GM11168 (cell line): ENCODE measurements around the gene NKX2-2.
"Not testable (repeated sequence)": the region's sequence is repeated elsewhere in the genome, so short reads cannot be mapped to it uniquely, and the experiment has no call there.

Experiments
- in situ Hi-C: fragments of 300-500 bp; cut with MboI; formaldehyde crosslinking; loops from one replicate; pipeline ENCODE4 v1.12.0; 2022; ENCODE audit warnings: low sequenced_read_pairs; ENCODE audit not compliant: unreplicated experiment

NKX2-2 gene

DNA sequence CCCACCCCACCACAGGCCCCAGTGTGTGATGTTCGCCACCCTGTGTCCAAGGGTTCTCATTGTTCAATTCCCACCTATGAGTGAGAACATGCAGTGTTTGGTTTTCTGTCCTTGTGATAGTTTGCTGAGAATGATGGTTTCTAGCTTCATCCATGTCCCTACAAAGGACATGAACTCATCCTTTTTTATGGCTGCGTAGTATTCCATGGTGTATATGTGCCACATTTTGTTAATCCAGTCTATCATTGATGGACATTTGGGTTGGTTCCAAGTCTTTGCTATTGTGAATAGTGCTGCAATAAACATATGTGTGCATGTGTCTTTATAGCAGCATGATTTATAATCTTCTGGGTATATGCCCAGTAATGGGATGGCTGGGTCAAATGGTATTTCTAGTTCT lies 33.7 kb downstream of the NKX2-2 start:
- in situ Hi-C loops = not testable (repeated sequence)

DNA sequence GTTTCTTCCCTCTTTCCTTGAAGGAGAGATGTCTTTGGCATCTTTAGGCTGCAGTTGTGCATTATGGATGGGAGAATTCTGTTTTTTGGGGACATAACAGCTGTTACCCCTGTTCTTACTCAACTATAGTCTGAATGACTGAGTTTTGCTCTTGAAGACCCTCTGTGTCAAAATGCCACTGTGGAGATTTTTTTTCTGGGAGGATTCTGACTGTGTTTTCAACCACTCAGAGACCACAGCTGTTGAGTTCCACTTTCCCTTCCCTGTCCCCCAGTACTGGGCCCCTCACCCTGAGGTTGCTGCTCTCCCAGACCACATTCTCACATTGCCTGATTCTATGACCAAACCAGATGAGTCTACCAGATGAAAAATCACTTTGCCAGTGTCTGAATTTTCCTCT lies 48.1 kb downstream of the NKX2-2 start:
- in situ Hi-C loops = no loop called here

DNA sequence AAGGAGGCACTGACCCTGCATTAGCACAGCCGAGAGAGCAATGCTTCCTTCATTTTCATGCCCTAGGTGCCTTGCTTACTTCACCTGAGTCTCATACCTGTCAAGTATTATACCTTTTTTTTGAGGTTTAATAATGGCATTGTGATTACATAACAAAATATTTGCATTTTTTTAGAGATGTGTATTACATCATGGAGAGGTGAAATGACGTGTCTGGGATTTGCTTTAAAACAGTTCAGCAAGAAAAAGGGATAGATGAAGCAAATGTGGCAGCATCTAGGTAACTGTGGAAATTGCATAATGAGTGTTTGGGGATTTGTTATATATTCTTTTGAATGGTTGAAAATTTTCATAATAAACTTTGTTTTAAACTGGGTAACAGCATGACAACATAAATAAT lies 48.9 kb downstream of the NKX2-2 start:
- in situ Hi-C loops = no loop called here
